GM21825 (cell line): ENCODE results near the gene CABP1.
A peak's percentile ranks its signal among the peaks of the same experiment; 100 is the strongest.

ENCODE experiments used
- ATAC-seq: cut with Tn5 transposase; IDR thresholded peaks from one replicate; pipeline ENCODE4 v1.9.1; 2021; ENCODE audit warnings: mild to moderate bottlenecking, moderate library complexity; ENCODE audit not compliant: unreplicated experiment

Gene CABP1

GRCh38 chr12:120690083-120690450, 49.6 kb downstream of the CABP1 start:
- ATAC-seq, result no peak

- ATAC-seq, result no peak
Observed at GRCh38 chr12:120690978-120691377, 50.6 kb downstream of the CABP1 start.

DNA sequence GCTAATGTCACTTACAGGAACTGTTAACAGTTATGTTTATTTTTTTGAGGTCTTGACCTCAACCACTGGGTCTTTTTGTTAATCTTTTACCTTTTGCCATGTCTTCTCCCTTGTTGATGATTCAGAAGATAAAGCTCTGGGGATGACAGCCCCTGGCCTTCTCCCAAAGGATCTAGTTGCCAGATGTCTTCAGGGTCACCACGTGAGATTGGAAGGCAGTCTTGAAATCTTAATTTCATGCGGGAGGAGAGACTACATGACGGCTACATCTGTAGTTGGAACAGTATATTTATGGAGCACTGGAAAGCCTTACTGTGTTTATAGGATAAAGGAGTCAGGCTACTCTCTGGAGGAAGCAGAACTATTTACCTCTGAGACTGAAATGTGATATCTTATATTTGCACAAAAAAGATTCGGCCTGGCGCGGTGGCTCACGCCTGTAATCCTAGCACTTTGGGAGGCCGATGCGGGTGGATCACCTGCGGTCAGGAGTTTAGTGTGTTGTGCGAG, 52.2 kb downstream of the CABP1 start:
- no peak for ATAC-seq

DNA sequence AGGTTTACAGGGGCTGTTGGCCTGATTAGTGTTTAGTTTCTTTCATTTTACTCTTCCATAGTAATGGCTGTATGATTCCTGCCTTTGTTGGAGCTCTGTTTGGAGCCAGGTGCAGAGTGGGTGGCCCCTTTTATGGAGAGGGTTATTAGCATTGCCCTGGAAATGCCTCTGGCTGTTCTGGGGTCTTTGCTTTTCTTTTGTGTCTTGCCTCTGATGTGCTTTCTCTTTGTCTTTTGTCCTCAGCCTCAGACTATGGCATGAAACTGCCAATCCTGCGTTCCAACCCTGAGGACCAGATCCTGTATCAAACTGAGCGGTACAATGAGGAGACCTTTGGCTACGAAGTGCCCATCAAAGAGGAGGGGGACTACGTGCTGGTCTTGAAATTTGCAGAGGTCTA, 53.4 kb downstream of the CABP1 start:
- ATAC-seq, result no peak

DNA sequence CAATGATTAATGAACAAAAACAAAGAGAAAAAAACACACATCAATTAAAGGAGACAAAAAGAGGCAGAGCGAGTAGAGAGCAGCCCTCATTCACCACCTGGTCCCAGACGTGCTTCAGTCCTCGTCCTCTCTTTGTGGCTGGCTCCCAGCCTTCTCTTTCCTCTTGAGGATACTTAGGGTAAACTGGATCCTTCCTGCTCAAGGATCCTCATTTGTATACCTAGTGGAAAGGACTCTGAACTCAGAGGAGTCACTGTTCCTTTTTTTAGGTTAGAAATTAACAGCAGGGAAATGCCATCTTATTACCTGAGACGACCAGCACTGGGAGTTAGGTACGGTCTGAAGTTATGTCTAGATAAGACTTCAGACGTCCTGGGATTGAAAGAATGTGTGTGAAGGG, 56.2 kb downstream of the CABP1 start:
- ATAC-seq, result no peak

- ATAC-seq, result no peak
Observed at GRCh38 chr12:120697344-120697743, 56.9 kb downstream of the CABP1 start.

DNA sequence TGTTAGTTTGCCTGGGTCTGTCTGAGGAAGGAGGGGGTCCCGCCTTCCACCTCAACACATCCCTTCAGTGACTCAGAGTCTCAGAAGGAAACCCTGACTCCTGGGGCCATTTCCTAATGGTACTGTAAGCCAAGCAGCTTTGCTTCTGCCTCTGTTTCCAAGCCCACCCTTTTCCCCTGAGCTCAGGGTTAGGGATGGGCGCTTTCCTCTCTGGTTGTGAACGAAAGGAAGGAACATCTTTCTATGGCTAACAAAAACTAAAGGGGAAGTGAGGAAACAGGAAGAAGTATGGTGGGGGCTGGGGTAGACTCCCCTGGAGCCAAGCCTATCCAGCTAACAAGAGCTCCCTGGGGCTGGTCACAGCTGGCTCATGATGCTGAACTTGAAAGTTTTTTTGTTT, 58.2 kb downstream of the CABP1 start:
- ATAC-seq, result no peak

DNA sequence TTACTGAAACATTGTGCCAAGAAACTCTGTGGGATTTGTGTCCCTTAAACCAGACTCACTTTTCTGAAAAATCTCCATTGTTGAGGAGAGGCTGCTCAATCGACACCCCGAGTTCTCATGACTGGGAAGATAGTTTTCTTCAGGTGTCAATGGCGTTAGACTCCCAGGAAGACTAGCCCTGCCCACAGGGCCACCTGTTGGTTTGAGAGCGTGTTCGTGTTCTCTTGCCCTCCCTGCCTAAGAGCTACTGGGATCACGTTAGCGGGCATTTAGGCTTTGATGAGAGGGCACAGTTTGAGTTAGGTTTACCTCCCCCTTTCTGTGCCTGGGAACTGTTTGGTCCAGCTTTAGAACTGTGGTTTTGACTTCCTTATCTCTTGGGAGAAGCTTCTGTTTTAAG, 59.1 kb downstream of the CABP1 start:
- ATAC-seq, result no peak

GRCh38 chr12:120700886-120701285, 60.5 kb downstream of the CABP1 start:
- ATAC-seq, result no peak

DNA sequence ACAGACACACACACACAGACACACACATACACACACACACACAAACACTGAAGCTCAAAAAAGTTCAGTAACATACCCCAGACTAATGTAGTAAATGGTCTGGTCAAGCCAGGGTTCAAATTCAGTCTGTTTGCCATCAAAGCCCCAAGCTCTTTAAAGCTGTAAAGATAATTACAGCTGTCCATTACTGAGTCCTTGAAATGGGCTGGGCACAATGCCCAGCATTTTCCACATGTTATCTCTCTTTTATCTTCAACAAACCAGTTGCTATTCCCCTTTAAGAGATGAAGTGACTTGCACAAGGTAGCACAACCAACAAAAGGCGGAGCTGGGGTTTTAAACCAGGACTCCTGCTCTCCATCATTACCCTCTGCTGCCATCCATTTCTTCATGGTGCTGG, 62.2 kb downstream of the CABP1 start:
- no peak for ATAC-seq

DNA sequence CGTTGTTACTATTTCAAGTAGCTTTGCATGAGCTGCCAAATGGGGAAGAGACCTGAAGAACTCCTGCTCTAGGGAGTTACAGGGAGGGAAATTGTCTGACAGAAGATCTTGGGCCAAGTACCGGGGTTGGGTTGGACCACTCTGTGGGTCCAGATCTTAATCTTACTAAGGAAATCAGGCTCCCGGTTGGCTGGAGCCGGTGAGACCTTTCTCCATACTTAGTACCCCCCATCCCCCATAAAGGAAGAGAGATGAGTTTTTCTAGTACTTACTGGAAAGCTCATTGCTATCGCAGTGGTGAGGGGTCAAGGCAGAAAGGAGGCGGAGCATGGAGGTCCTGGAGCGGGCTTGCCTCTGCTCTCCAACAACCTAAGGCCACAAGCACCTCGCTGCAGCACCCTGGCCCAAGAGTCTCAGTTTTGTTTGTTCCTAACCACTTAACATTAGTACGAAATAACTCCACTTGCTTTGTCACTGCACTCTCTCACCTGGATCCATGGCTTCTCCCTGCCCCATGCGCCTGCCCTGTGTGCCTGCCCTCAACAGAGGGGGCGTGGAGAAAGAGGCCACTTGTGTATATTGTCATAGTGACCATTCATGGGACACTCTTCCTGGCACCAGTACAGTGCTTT, 63.0 kb downstream of the CABP1 start:
- no peak for ATAC-seq

DNA sequence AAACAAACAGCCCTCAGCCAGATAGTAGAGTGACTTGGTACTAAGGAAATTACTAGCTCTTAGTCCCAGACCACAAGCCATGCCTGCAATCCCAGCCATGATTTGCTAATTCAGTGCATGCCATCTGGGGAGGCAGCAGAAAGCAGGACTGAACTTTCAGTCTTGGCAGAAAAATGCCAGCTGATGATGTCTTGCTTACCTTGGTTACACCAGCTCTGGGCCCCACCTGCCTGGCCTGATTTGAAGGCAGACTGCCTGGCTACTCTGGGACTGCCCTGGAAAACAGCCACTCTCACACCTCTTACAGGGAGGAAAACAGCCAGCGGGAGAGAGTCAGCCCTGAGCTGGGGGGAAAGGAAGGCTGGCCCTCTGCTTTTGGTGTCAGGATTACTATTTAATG, 65.2 kb downstream of the CABP1 start:
- no peak for ATAC-seq

GRCh38 chr12:120706029-120706428, 65.6 kb downstream of the CABP1 start:
- ATAC-seq, result no peak

DNA sequence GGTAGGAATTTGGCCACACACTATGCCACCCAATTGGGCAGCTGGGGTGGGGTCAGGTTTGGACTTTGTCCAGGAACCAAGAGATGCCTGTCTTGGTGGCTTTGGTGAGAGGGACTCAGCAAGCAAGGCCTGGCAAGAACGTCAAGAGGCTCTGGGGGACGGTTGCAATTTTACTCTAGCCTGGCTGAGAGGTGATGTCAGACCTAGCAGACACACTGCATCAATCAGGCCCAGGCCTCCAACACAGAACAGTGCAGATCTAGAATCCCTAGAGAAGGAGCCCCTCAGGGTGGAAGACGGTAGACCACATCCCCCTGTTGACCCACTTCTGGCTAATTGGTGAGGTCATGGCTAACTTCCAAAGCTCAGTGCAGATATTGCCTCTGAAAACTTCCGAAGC, 68.2 kb downstream of the CABP1 start:
- no peak for ATAC-seq

- ATAC-seq, result peak; percentile 54
Observed at GRCh38 chr12:120710031-120710804, 69.8 kb downstream of the CABP1 start, which contains the start of gene UNC119B. TSS of gene UNC119B (plus strand) at chr12:120710458. CDS start at chr12:120710475, 17 bp downstream.

- ATAC-seq, result no peak
Observed at GRCh38 chr12:120710805-120711296, 70.4 kb downstream of the CABP1 start.

- ATAC-seq, result no peak
Observed at GRCh38 chr12:120711411-120711810, 71.0 kb downstream of the CABP1 start.

DNA sequence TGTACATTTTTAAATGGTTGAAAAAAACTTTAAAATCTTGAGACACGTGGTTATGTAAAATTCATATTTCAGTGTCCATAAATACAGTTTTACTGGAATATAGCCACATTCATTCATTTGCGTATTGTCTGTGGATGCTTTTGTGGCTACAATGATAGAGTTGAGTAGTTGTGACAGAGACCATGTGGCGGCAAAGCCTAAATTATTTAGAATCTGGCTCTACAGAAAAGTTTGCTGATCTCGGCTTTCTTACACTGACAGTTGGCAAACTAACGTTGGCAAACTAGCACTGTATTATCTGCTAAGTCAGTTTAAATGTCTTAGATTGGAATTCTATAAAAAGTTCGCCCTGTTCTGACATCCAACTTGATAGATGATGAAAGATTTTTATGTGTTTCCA, 72.2 kb downstream of the CABP1 start:
- ATAC-seq, result no peak

DNA sequence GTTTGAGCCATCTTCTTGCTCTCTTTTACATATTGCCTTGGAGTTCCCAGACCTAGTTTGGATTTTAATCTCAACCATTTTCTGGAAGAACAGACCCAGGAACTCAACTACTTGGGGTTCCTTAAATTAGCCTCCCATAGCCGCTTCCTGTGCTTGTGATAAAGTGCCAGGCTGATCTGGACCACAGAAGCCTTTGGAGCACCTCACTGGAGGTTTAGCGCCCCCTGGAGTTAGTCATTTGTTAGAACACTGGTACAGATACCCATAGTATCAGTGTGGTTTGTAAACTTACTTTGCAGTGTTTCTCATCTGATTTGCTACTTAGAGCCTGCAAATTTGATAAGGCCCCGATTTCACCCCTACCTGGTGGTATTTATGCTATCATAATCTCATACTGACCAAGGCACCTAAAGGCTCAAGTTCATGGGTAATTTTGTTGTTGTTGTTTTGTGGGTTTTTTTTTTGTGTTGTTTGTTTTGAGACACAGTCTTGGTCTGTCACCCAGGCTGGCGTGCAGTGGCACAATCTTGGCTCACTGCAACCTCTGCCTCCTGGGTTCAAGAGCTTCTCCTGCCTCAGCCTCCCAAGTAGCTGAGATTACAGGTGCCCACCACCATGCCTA, 73.5 kb downstream of the CABP1 start:
- ATAC-seq, result peak; percentile 41
